Fibroblast of villous mesenchyme (primary cell): ENCODE data around the gene TNIP1. TPM values are rescaled to one million over a fixed set of nuclear protein-coding genes. Genes with fewer than 3 reads are reported as not detected.

Experiments
- DNase-seq: peaks from one replicate; pipeline ENCODE4 v3.0.0-alpha.2; 2010; ENCODE audit warnings: low read depth
- H3K4me3 ChIP-seq: 2 replicates; pipeline ENCODE4 v1.5.1; 2011; ENCODE audit warnings: low read depth, mild to moderate bottlenecking, low read length
- CTCF ChIP-seq: IDR thresholded peaks from 2 replicates; pipeline ENCODE4 v1.5.1; 2012; ENCODE audit warnings: low read depth, mild to moderate bottlenecking, low read length; ENCODE audit not compliant: insufficient read depth
- total RNA-seq: library from RNA; depleted of rRNA; stranded (reverse); fragments of >200 nt; gene quantifications from 2 replicates; pipeline ENCODE4 v1.2.3, GENCODE V29; 2012

Gene TNIP1
- total RNA-seq, 1 donor: 108 TPM

- H3K4me3 ChIP-seq: no peak overlapping the region
- peak; percentile 32 for DNase-seq
- no peak for TF ChIP-seq CTCF
Observed at GRCh38 chr5:151030379-151030778, 50.5 kb downstream of the TNIP1 start.

- no peak overlapping the region for H3K4me3 ChIP-seq
- no peak for DNase-seq
- TF ChIP-seq CTCF: no peak
Observed at GRCh38 chr5:151030056-151030336, 50.8 kb downstream of the TNIP1 start.

GRCh38 chr5:151029179-151030055 lies 51.4 kb downstream of the TNIP1 start:
- TF ChIP-seq CTCF: no peak
- DNase-seq: no peak
- H3K4me3 ChIP-seq: no peak overlapping the region

DNA sequence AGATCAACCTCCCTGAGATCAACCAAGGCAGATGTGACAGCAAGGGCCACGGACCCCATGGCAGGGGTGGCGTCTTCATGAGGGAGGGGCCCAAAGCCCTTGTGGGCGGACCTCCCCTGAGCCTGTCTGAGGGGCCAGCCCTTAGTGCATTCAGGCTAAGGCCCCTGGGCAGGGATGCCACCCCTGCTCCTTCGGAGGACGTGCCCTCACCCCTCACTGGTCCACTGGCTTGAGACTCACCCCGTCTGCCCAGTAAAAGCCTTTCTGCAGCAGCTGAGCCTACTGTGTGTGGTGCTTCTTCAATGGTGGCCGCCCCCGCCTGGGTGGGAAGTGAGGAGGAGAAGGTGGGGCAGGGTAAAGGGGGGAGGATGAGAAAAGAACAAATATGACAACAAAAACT lies 52.1 kb downstream of the TNIP1 start:
- no peak for TF ChIP-seq CTCF
- H3K4me3 ChIP-seq: no peak overlapping the region
- no peak for DNase-seq

- TF ChIP-seq CTCF: no peak
- no peak overlapping the region for H3K4me3 ChIP-seq
- DNase-seq: no peak
Observed at GRCh38 chr5:151027961-151028479, 52.8 kb downstream of the TNIP1 start.

DNA sequence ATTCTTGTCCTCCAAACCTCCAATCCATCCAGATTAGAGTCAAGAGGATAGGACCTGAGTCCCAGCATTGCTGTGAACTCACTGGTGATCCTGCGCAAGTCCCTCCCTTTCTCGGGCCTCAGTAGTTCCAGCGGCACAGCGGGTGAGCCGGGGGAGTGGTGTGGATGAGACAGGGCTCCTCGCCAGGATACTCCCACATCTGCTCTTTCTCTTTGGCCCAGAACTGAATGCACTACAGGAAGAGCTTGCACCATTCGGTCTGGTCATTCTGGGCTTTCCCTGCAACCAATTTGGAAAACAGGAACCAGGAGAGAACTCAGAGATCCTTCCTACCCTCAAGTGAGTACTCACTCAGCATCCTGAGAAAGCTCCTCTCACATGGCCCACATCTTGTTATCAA lies 54.2 kb downstream of the TNIP1 start:
- no peak overlapping the region for H3K4me3 ChIP-seq
- TF ChIP-seq CTCF: no peak
- DNase-seq: peak; percentile 46
